BJ (cell line): ENCODE measurements around the gene LRBA. TPM values are rescaled to one million over a fixed set of nuclear protein-coding genes. Genes with fewer than 3 reads are reported as not detected.

ENCODE experiments used
- CTCF ChIA-PET: fragments of 350-600 bp; formaldehyde crosslinking; extraction: SDS; loops from one replicate; lab custom pipeline; 2021; ENCODE audit warnings: antibody characterized with exemption, inconsistent platforms; lab: Yijun Ruan, JAX
- POLR2A ChIA-PET: fragments of 300-600 bp; sonication (Branson Sonifier 250); formaldehyde crosslinking; extraction: SDS; loops from one replicate; lab custom pipeline; 2021; ENCODE audit warnings: antibody characterized with exemption; lab: Charles Lee
- DNase-seq: peaks from one replicate; pipeline ENCODE4 v3.0.0-alpha.2; 2011; ENCODE audit warnings: low read depth
- H3K27me3 ChIP-seq: 2 replicates; pipeline ENCODE4 v1.6.0; 2011; ENCODE audit warnings: low read length; ENCODE audit not compliant: control insufficient read depth, insufficient read depth
- H3K36me3 ChIP-seq: 2 replicates; pipeline ENCODE4 v1.5.1; 2011; ENCODE audit warnings: low read length; ENCODE audit not compliant: control insufficient read depth, insufficient read depth
- H3K4me3 ChIP-seq: 2 replicates; pipeline ENCODE4 v1.5.1; 2011; ENCODE audit warnings: low read depth, mild to moderate bottlenecking, control low read depth, low read length
- CTCF ChIP-seq: IDR thresholded peaks from 2 replicates; pipeline ENCODE4 v1.5.1; 2011; ENCODE audit warnings: low read depth, mild to moderate bottlenecking, control low read depth, inconsistent platforms, low read length, moderate library complexity; ENCODE audit not compliant: insufficient read depth
- polyA plus RNA-seq: library from polyadenylated mRNA; depleted of rRNA; stranded (reverse); fragments of >200 nt; gene quantifications from 2 replicates; pipeline ENCODE4 v1.2.3, GENCODE V29; 2011

Gene LRBA
- polyA plus RNA-seq, 1 experiment, result 8.2 TPM

GRCh38 chr4:150299816-150300215 is 715.3 kb downstream of the LRBA start:
- Histone ChIP-seq H3K36me3 (no peaks in the 10 kb centered on the region), H3K4me3 (no peak overlapping the region), H3K27me3 (no peaks in the 10 kb centered on the region)
- DNase-seq, result no peak
- POLR2A ChIA-PET, result interaction anchor here (0.6 kb wide), 1 partner anchor 569 kb away, joined by 3 read pairs; no protein-coding TSS in a partner anchor
- CTCF ChIA-PET, result interaction anchor here (7.5 kb wide), 1 partner anchor 568 kb away, joined by 57 read pairs; no protein-coding TSS in a partner anchor
- no peak for TF ChIP-seq CTCF

- peak; percentile 69 for TF ChIP-seq CTCF
- no peak for DNase-seq
- no peak overlapping the region for H3K4me3 ChIP-seq
- POLR2A ChIA-PET, result no interaction called here
- no peaks in the 10 kb centered on the region for H3K36me3 ChIP-seq
- CTCF ChIA-PET, result interaction anchor here (0.6 to 7.5 kb wide), 12 partner anchors 12 to 1065 kb away, joined by 3 to 57 read pairs (median 3); no protein-coding TSS in a partner anchor
- no peaks in the 10 kb centered on the region for H3K27me3 ChIP-seq
Observed at GRCh38 chr4:150297861-150298474, 717.1 kb downstream of the LRBA start.

- TF ChIP-seq CTCF, result no peak
- Histone ChIP-seq H3K4me3 (no peak overlapping the region), H3K27me3 (no peaks in the 10 kb centered on the region), H3K36me3 (no peaks in the 10 kb centered on the region)
- ChIA-PET POLR2A (no interaction called here), CTCF (no interaction called here)
- DNase-seq, result no peak
Observed at GRCh38 chr4:150289881-150290280, 725.2 kb downstream of the LRBA start.

GRCh38 chr4:150289198-150289597 is 725.9 kb downstream of the LRBA start:
- ChIA-PET CTCF (no interaction called here), POLR2A (no interaction called here)
- TF ChIP-seq CTCF, result no peak
- no peak for DNase-seq
- Histone ChIP-seq H3K4me3 (no peak overlapping the region), H3K36me3 (no peaks in the 10 kb centered on the region), H3K27me3 (no peaks in the 10 kb centered on the region)

GRCh38 chr4:150286656-150287055 is 728.4 kb downstream of the LRBA start:
- ChIA-PET CTCF (no interaction called here), POLR2A (no interaction called here)
- DNase-seq, result no peak
- Histone ChIP-seq H3K4me3 (no peak overlapping the region), H3K36me3 (no peaks in the 10 kb centered on the region), H3K27me3 (no peaks in the 10 kb centered on the region)
- no peak for TF ChIP-seq CTCF
